GM06990 (cell line): ENCODE data around the gene IQGAP3.

Experiments
- DNase-seq: peaks from one replicate; pipeline ENCODE4 v3.0.0-alpha.2; 2011; ENCODE audit not compliant: insufficient read length; ENCODE audit errors: extremely low read depth
- H3K27me3 ChIP-seq: replicated peaks from 2 replicates; pipeline ENCODE4 v1.6.0; 2011; ENCODE audit warnings: low read length; ENCODE audit not compliant: control insufficient read depth, insufficient read depth
- H3K36me3 ChIP-seq: 2 replicates; pipeline ENCODE4 v1.5.1; 2011; ENCODE audit warnings: low read length; ENCODE audit not compliant: control insufficient read depth, insufficient read depth
- H3K4me3 ChIP-seq: replicated peaks from 2 replicates; pipeline ENCODE4 v1.5.1; 2011; ENCODE audit warnings: low read depth, mild to moderate bottlenecking, control low read depth, low read length
- CTCF ChIP-seq: IDR thresholded peaks from 2 replicates; pipeline ENCODE4 v1.5.1; 2011; ENCODE audit warnings: low read length, control low read depth, mild to moderate bottlenecking, inconsistent platforms; ENCODE audit not compliant: insufficient read depth, poor library complexity, severe bottlenecking

The IQGAP3 gene

DNA sequence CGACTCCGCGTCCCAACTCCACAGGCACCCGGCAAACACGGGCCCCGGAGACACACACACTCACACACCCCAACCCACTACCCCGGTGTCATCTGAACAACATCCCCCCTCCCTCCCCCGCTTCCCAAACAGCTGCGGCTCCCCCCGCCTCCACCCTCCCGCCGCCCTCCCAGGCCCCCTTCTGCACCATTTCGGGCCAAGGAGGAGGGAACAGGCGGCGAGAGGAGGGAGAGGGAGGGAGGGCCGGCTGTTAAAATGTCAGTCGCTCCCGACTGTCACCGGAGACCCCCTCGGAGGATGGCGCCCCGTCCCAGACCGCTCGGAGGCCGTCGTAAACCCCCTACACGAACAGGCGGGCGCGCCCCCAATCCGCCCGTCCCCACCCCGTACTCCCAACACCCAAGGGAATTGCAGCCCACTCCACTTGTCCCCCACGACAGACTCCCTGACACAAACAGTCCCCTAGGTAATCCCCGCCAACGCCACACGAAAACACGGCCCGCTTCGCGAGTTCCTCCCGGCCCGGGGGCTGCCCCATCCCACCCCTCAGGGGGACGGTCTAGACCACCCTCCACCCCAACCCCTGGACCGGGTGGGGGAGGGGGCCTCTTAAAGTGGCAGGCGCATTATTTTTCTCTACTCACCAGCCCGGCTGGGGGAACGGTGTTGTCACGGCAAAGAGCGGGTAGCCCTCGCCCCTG is 72.4 kb downstream of the IQGAP3 start:
- DNase-seq: peak; percentile 59
- Histone ChIP-seq H3K27me3 (no peaks in the 10 kb centered on the region), H3K4me3 (peak overlapping the region; percentile 97), H3K36me3 (peaks cover under 1% of the 10 kb centered on the region; the same call in 1 of the 2 replicates)
- TF ChIP-seq CTCF: no peak

DNA sequence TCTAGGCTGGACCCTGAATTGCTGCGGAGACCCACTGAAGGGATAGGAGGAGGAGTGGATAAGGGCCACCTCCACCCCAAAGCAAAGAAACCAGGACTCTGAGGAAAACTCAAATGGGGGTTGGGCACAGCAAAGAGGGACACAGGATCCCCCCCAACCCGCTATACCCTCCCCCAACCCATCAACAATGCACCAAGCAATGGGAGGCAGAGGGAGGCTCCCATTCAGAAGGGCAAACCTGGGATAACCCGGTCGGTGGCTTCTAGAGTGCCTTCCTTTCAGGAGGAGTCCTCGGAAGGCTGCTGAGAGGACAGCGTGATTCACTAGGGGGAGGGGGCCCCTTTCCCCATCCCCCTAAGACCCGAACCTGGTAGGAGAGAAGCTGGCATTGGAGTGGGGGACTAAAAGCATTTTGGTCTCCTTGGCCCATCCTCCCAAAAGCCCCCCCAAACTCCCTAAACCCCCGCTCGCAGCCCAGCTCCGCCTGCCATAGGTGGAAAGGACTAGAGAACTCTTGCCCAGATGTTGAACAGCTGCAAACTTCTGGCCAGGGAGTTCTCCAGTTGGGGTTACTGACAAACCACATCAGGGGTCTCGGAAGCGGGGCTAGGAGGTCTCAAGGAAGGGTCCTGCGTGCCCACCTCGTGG is 73.0 kb downstream of the IQGAP3 start:
- Histone ChIP-seq H3K27me3 (no peaks in the 10 kb centered on the region), H3K4me3 (peak overlapping the region; percentile 97), H3K36me3 (peaks cover 3% of the 10 kb centered on the region)
- no peak for TF ChIP-seq CTCF
- no peak for DNase-seq

DNA sequence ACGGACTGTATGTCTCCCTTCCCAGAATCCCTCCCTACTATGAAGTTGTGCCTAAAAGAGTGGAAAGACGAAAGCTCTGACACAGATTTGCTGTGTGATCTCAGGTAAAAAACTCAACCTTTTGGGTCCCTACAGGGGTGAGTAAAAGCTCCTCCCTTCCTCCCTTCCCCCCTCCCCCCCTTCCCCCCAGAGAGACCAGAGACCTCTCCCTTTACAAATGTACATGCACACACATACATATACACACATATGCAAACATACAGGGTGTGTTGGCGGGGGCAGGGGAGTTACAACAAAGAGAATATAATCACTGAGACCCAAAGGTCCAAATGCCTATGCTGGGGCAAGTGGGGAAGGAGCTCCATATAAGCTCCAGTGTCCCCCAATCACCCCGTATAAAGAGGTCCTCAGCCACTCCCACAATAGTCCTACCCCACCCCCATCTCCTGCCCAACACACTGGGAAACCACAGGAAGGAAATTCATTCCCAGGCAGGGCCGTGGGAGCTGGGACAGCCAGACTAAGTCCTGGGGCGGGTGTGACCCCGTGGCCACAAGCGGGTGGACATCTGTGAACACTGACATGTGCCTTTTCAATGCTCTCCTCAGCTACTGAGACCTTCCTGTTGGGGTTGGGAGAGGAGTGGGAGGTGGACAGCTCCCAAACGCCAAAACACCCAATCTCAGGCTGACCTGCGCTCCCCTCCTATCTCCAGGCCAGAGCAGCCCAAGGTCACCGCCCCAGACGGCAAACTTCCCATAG is 73.8 kb downstream of the IQGAP3 start:
- no peak for TF ChIP-seq CTCF
- Histone ChIP-seq H3K4me3 (peak overlapping the region; percentile 97), H3K27me3 (no peaks in the 10 kb centered on the region), H3K36me3 (peaks cover 3% of the 10 kb centered on the region)
- DNase-seq: no peak

DNA sequence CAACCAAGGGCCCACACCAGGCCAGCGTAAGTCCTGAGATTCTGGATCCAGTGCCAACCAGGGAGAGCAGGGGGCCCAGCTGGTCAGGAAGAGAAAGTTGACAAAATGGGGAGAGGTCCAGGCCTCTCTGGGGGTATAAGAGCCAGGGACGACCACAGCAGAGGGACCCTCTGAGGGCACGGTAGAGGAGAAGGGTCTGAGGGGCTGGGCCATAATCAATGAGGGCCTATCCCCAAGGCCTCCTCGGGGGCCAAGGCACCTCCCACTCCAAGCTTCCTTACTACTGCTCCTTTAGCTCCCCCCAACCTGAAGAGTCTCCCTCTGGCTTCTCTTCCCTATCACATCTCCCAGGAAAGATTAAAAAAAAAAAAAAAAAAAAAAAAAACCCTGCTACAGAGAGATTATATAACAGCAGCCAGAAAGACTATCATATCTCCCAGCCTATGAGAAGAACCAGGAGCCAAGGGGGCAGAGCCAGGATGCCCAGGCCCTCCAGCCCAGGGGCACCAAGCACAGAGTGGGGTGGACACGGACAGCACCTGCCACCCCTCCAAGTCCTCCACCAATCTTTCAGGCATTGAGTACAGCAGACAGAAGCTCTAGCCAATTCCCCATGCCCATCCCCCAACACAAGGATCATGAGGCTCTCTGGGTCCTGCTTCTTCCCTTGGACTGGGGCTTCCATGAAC is 74.5 kb downstream of the IQGAP3 start:
- no peak for DNase-seq
- TF ChIP-seq CTCF: no peak
- Histone ChIP-seq H3K36me3 (peaks cover 3% of the 10 kb centered on the region), H3K27me3 (no peaks in the 10 kb centered on the region), H3K4me3 (peak overlapping the region; percentile 97)

- H3K4me3 ChIP-seq: peak overlapping the region; percentile 97
- no peak for TF ChIP-seq CTCF
- H3K27me3 ChIP-seq: no peaks in the 10 kb centered on the region
- DNase-seq: no peak
- H3K36me3 ChIP-seq: peaks cover 3% of the 10 kb centered on the region
These were observed 75.2 kb downstream of the IQGAP3 start for GRCh38 chr1:156497078-156497742.
